Measurements from ENCODE around the gene SLC35D1.

- TF ChIP-seq POLR2AphosphoS5 (IDR thresholded peaks at IDR 0.05; ENCODE audit: low read depth, low read length) = no peak
- no peak for TF ChIP-seq REST (IDR thresholded peaks at IDR 0.05; ENCODE audit: insufficient read depth in 1 of 2, low read depth in 2 of 2, low read length in 2 of 2)
- no peak for TF ChIP-seq TAF1 (IDR thresholded peaks at IDR 0.05; ENCODE audit: borderline replicate concordance, insufficient read depth, low read length)
Measured at GRCh38 chr1:66984491-66984890, 69.5 kb downstream of the SLC35D1 start.

Measured in PFSK-1 (cell line).